Prostate gland (tissue), 2 donors: ENCODE data around the gene OR2H2. TPM values are rescaled to one million over a fixed set of nuclear protein-coding genes. Genes with fewer than 3 reads are reported as not detected.

Experiments
- DNase-seq: peaks from one replicate; pipeline ENCODE4 v3.0.0-alpha.2; 2019; ENCODE audit warnings: low spot score
- H3K27ac ChIP-seq, 2 donors: fragments of 200-600 bp; sonication (generic); 2 replicates each; pipeline ENCODE4 v1.5.1; 2017 to 2019
- H3K27me3 ChIP-seq: fragments of 200-600 bp; sonication (generic); replicated peaks from 2 replicates; pipeline ENCODE4 v1.5.1; 2019; ENCODE audit not compliant: insufficient read depth
- H3K36me3 ChIP-seq, 2 donors: fragments of 200-600 bp; sonication (generic); 1 replicate in 1 of 2; 2 replicates in 1 of 2; pipeline versions ENCODE4 v1.5.1 to v1.8.1; 2017 to 2019
- H3K4me1 ChIP-seq: fragments of 200-600 bp; sonication (generic); replicated peaks from 2 replicates; pipeline ENCODE4 v1.5.1; 2019
- H3K4me3 ChIP-seq, 2 donors: fragments of 200-600 bp; sonication (generic); 2 replicates each; pipeline ENCODE4 v1.5.1; 2017 to 2019
- H3K9me3 ChIP-seq: fragments of 200-600 bp; sonication (generic); 2 replicates; pipeline ENCODE4 v1.5.1; 2017
- CTCF ChIP-seq, 4 experiments: fragments of 200-600 bp in 2 of 4; fragments of 450-650 bp in 2 of 4; sonication (generic) in 2 of 4; IDR thresholded peaks; 1 replicate in 3 of 4; 2 replicates in 1 of 4; pipeline ENCODE4 v1.5.1; 2016 to 2019; ENCODE audit warnings: antibody characterized with exemption in 4 of 4, mild to moderate bottlenecking in 2 of 4, moderate library complexity in 2 of 4
- POLR2A ChIP-seq: fragments of 450-650 bp; IDR thresholded peaks from one replicate; pipeline ENCODE4 v1.6.1; 2016; ENCODE audit warnings: antibody characterized with exemption, mild to moderate bottlenecking
- POLR2AphosphoS5 ChIP-seq: sonication (generic); formaldehyde crosslinking; IDR thresholded peaks from one replicate; pipeline ENCODE4 v1.6.1; 2017; ENCODE audit warnings: antibody characterized with exemption
- WGBS: methylation state at CpG from one replicate; pipeline ENCODE4 v1.1.5; 2018; 5-methylcytosine and 5-hydroxymethylcytosine counted together
- intact Hi-C: fragments of 100-400 bp; cut with DNase I; formaldehyde crosslinking; loops from one replicate; pipeline ENCODE4 v1.14.2; 2022
- total RNA-seq, 2 donors: library from RNA; depleted of rRNA; stranded (reverse); fragments of >200 nt; gene quantifications; one replicate each; pipeline ENCODE4 v1.1.0, GENCODE V29; 2016

The OR2H2 gene
- total RNA-seq, 2 donors from 2014 or later: not detected

- peak; percentile 77 for DNase-seq
Measured at GRCh38 chr6:29628419-29629281, 43.7 kb downstream of the OR2H2 start.

GRCh38 chr6:29629571-29629970 lies 44.6 kb downstream of the OR2H2 start:
- H3K27me3 ChIP-seq: no peaks in the 10 kb centered on the region
- no peaks in the 10 kb centered on the region for H3K4me1 ChIP-seq
- intact Hi-C loops: no loop called here
- 83% methylated on average over 2 of the region's 2 CpGs for WGBS
- no peaks in the 10 kb centered on the region for H3K9me3 ChIP-seq
- H3K4me3 ChIP-seq: no peak overlapping the region
- H3K36me3 ChIP-seq: no peaks in the 10 kb centered on the region
- no peak for TF ChIP-seq POLR2A
- no peak for TF ChIP-seq POLR2AphosphoS5
- no peak for TF ChIP-seq CTCF (IDR thresholded peaks at IDR 0.05)
- no peak overlapping the region for H3K27ac ChIP-seq
- no peak for DNase-seq

More at GRCh38 chr6:29628419-29629281, 43.7 kb downstream of the OR2H2 start:
- TF ChIP-seq CTCF (IDR thresholded peaks at IDR 0.05) (peak in 3 of 4 experiments; percentile 33 to 63 (median 59)), POLR2A (no peak), POLR2AphosphoS5 (peak; percentile 42)
- Histone ChIP-seq H3K27ac (peak overlapping the region; percentile 70 to 75), H3K4me1 (no peaks in the 10 kb centered on the region), H3K36me3 (no peaks in the 10 kb centered on the region), H3K27me3 (no peaks in the 10 kb centered on the region), H3K9me3 (no peaks in the 10 kb centered on the region), H3K4me3 (peak overlapping the region; percentile 50 to 54)
- intact Hi-C loops: no loop called here
- WGBS: 4% methylated on average over 32 of the region's 32 CpGs

DNA sequence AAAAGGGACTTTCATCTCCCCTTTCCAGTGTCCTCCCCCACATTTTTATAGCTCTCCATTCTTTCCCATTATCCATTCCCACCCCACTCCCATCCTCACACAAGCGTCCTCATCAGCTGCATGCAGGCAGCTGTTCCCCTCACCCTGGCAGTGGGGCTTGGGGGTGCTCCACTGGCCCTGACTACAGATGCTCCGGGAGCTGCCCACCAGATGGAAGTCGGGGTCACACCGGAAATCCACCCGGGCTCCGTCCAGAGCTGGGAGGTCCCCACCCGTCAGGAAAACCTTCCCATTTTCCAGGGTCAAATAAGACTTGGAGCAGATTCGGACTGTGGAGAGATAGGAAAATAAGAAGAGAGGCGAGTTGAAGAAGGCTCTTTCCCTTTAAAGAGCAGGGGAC lies 45.4 kb downstream of the OR2H2 start:
- Histone ChIP-seq H3K27ac (no peak overlapping the region), H3K27me3 (no peaks in the 10 kb centered on the region), H3K4me3 (no peak overlapping the region), H3K36me3 (no peaks in the 10 kb centered on the region), H3K9me3 (no peaks in the 10 kb centered on the region), H3K4me1 (no peaks in the 10 kb centered on the region)
- intact Hi-C loops: no loop called here
- no peak for TF ChIP-seq POLR2A
- TF ChIP-seq POLR2AphosphoS5: no peak
- no peak for TF ChIP-seq CTCF (IDR thresholded peaks at IDR 0.05)
- no peak for DNase-seq
- 87% methylated on average over 9 of the region's 9 CpGs for WGBS

GRCh38 chr6:29631209-29631810 lies 46.4 kb downstream of the OR2H2 start:
- intact Hi-C loops: no loop called here
- Histone ChIP-seq H3K4me1 (no peaks in the 10 kb centered on the region), H3K27ac (no peak overlapping the region), H3K36me3 (no peaks in the 10 kb centered on the region), H3K9me3 (no peaks in the 10 kb centered on the region), H3K27me3 (no peaks in the 10 kb centered on the region), H3K4me3 (no peak overlapping the region)
- TF ChIP-seq POLR2AphosphoS5 (no peak), CTCF (IDR thresholded peaks at IDR 0.05) (no peak), POLR2A (no peak)
- WGBS: 75% methylated on average over 14 of the region's 14 CpGs
- DNase-seq: no peak
